ENCODE results near the gene UMPS.

Gene UMPS

DNA sequence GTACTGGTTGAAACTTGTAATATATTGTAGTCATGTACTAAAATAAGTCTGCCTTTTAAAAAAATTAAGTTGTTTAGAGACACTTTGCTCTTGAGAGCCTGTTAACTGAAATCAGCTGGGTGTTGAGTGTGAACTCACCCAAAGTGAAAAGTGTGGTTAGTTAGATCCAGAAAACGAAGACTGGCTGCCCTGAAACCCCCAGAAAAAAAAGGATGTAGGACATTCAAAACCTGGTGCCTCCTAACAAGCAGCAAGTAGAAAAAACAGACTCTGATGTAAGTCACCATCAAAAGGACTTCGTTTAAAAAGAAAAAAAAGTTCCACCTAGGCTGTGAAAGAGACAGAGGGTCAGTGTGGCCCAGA is 40.8 kb downstream of the UMPS start:
- peaks cover 50% of the 10 kb centered on the region for H3K4me1 ChIP-seq (ENCODE audit: control insufficient read depth, insufficient read depth, low read length)

DNA sequence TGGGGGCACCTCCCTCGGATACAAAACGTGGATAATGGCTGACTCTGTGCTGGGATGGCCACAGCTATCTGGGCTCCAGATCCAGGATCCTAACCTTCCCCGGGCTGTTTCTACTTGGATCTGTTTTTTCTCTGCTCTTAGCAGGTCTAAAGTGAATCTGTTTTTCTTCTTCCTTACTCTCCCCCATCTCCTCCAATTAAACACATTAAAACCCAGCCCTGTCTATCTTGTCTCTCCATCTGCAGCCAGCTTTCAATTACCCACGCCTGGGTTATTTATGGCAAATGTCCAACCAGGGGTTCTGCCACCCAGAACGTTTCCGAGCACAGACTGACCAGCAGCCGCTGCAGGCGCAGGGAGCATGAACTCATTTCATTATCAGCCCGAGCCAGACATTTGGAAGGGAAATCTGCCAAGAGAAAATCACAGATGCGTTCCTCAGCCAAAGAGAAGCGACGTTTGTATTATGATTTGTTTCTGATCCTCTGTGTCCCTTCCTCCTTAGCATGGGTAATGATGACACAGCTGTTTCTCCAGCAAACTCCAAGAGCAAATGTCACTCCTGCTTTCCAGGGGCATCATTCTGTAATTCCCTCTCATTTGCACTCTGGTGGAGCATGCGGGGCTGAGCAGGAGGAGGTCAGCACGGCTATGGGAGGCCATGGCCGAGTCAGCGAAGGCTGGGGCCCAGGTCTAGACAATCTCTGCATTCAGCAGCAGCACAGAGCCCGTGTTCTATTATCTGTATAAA is 42.0 kb downstream of the UMPS start:
- peak overlapping the region; percentile 1 to 21 for H3K9ac ChIP-seq (ENCODE audit: low read length in 2 of 2)
- peaks cover 8 to 16% of the 10 kb centered on the region in 2 donors for H3K36me3 ChIP-seq (ENCODE audit: control insufficient read depth in 2 of 2, insufficient read depth in 2 of 2, low read length in 2 of 2)
- no peaks in the 10 kb centered on the region for H3K27me3 ChIP-seq (ENCODE audit: control insufficient read depth in 1 of 2, insufficient read depth in 2 of 2, low read length in 2 of 2)
- H3K27ac ChIP-seq (ENCODE audit: low read length): peak overlapping the region; percentile 70
- no peaks in the 10 kb centered on the region for H3K9me3 ChIP-seq (ENCODE audit: control insufficient read depth in 2 of 2, low read length in 2 of 2)
- peaks cover 50% of the 10 kb centered on the region for H3K4me1 ChIP-seq (ENCODE audit: control insufficient read depth, insufficient read depth, low read length)
- H3K4me3 ChIP-seq (ENCODE audit: low read length in 2 of 2): peak overlapping the region; percentile 40 to 44

More for the DNA sequence above, 40.8 kb downstream of the UMPS start:
- Histone ChIP-seq H3K36me3 (ENCODE audit: control insufficient read depth in 2 of 2, insufficient read depth in 2 of 2, low read length in 2 of 2) (peaks cover 8 to 22% of the 10 kb centered on the region in 2 donors), H3K9me3 (ENCODE audit: control insufficient read depth in 2 of 2, low read length in 2 of 2) (no peaks in the 10 kb centered on the region), H3K9ac (ENCODE audit: low read length in 2 of 2) (no peak overlapping the region), H3K27ac (ENCODE audit: low read length) (no peak overlapping the region), H3K27me3 (ENCODE audit: control insufficient read depth in 1 of 2, insufficient read depth in 2 of 2, low read length in 2 of 2) (no peaks in the 10 kb centered on the region), H3K4me3 (ENCODE audit: low read length in 2 of 2) (no peak overlapping the region)

GRCh38 chr3:124773351-124774326 is 43.4 kb downstream of the UMPS start:
- Histone ChIP-seq H3K27me3 (ENCODE audit: control insufficient read depth in 1 of 2, insufficient read depth in 2 of 2, low read length in 2 of 2) (no peaks in the 10 kb centered on the region), H3K27ac (ENCODE audit: low read length) (peak overlapping the region; percentile 11), H3K9ac (ENCODE audit: low read length in 2 of 2) (no peak overlapping the region), H3K36me3 (ENCODE audit: control insufficient read depth in 2 of 2, insufficient read depth in 2 of 2, low read length in 2 of 2) (peaks cover 2 to 6% of the 10 kb centered on the region in 2 donors), H3K9me3 (ENCODE audit: control insufficient read depth in 2 of 2, low read length in 2 of 2) (no peaks in the 10 kb centered on the region), H3K4me3 (ENCODE audit: low read length in 2 of 2) (no peak overlapping the region), H3K4me1 (ENCODE audit: control insufficient read depth, insufficient read depth, low read length) (peaks cover 56% of the 10 kb centered on the region)

DNA sequence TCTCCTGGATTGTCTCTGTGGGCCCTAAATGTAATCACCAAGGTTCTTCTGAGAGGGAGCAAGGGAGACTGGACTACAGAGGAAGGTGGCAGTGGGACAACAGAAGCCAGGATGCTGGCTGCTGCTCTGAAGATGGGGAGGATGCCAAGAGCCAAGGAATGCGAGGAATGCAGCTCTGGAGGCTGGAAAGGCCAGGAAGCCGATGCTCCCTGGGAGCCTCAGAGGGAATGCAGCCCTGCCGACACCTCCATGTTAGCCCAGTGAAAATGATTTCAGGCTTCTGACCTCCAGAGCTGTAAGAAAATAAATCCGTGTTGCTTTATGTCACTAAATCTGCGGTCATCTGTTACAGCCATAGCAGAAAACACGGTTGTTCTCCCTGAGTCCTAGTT is 44.1 kb downstream of the UMPS start:
- H3K9ac ChIP-seq (ENCODE audit: low read length in 2 of 2): no peak overlapping the region
- peak overlapping the region; percentile 11 for H3K27ac ChIP-seq (ENCODE audit: low read length)
- H3K27me3 ChIP-seq (ENCODE audit: control insufficient read depth in 1 of 2, insufficient read depth in 2 of 2, low read length in 2 of 2): no peaks in the 10 kb centered on the region
- H3K36me3 ChIP-seq (ENCODE audit: control insufficient read depth in 2 of 2, insufficient read depth in 2 of 2, low read length in 2 of 2): no peaks in the 10 kb centered on the region
- peaks cover 62% of the 10 kb centered on the region for H3K4me1 ChIP-seq (ENCODE audit: control insufficient read depth, insufficient read depth, low read length)
- no peaks in the 10 kb centered on the region for H3K9me3 ChIP-seq (ENCODE audit: control insufficient read depth in 2 of 2, low read length in 2 of 2)
- no peak overlapping the region for H3K4me3 ChIP-seq (ENCODE audit: low read length in 2 of 2)

- H3K9ac ChIP-seq (ENCODE audit: low read length in 2 of 2): no peak overlapping the region
- no peaks in the 10 kb centered on the region for H3K36me3 ChIP-seq (ENCODE audit: control insufficient read depth in 2 of 2, insufficient read depth in 2 of 2, low read length in 2 of 2)
- peaks cover 67% of the 10 kb centered on the region for H3K4me1 ChIP-seq (ENCODE audit: control insufficient read depth, insufficient read depth, low read length)
- H3K9me3 ChIP-seq (ENCODE audit: control insufficient read depth in 2 of 2, low read length in 2 of 2): no peaks in the 10 kb centered on the region
- H3K27me3 ChIP-seq (ENCODE audit: control insufficient read depth in 1 of 2, insufficient read depth in 2 of 2, low read length in 2 of 2): no peaks in the 10 kb centered on the region
- H3K4me3 ChIP-seq (ENCODE audit: low read length in 2 of 2): no peak overlapping the region
- no peak overlapping the region for H3K27ac ChIP-seq (ENCODE audit: low read length)
Measured at GRCh38 chr3:124774841-124775402, 44.7 kb downstream of the UMPS start.

DNA sequence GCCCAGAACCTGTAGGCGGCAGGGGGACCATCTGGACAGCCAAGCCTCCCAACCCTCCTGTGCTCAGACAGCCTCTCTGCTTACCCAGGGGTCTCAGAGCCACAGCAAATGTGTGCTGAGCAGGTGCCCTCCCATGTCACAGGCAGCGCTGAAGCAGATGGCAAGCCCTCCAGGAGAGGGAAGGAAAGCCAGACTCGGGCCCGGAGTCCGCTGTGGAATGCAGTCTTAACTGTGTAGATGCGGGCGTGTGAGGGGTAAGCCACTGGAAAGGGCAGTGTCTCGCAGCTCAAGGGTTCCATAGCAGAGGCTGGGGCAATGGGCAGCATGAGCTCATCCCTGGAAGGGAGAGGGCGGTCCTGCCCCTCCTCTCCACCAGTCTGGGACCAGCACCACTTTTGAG is 45.6 kb downstream of the UMPS start:
- H3K27ac ChIP-seq (ENCODE audit: low read length): no peak overlapping the region
- H3K27me3 ChIP-seq (ENCODE audit: control insufficient read depth in 1 of 2, insufficient read depth in 2 of 2, low read length in 2 of 2): no peaks in the 10 kb centered on the region
- no peaks in the 10 kb centered on the region for H3K9me3 ChIP-seq (ENCODE audit: control insufficient read depth in 2 of 2, low read length in 2 of 2)
- no peak overlapping the region for H3K9ac ChIP-seq (ENCODE audit: low read length in 2 of 2)
- no peaks in the 10 kb centered on the region for H3K36me3 ChIP-seq (ENCODE audit: control insufficient read depth in 2 of 2, insufficient read depth in 2 of 2, low read length in 2 of 2)
- no peak overlapping the region for H3K4me3 ChIP-seq (ENCODE audit: low read length in 2 of 2)
- peaks cover 69% of the 10 kb centered on the region for H3K4me1 ChIP-seq (ENCODE audit: control insufficient read depth, insufficient read depth, low read length)

DNA sequence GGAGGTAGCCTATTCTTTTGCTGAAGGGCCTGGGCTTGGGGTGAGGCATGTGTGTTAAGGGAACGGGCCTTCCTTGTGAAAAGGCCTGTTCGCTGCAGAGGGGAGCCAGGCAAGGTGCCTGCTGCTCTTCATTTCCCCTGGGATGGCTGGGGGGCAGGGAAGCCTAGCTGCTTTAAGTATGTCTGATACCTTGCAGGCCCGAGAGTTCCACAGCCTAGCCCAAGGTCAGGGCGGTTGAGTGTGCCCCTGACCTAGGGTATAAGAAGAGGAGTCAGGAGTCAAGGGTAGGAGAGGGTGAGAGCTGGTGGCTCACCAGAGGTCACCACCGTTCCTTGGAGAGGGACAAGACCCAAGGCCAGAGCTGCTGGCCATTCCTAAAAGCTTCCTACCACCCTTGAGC is 46.6 kb downstream of the UMPS start:
- Histone ChIP-seq H3K27me3 (ENCODE audit: control insufficient read depth in 1 of 2, insufficient read depth in 2 of 2, low read length in 2 of 2) (no peaks in the 10 kb centered on the region), H3K9me3 (ENCODE audit: control insufficient read depth in 2 of 2, low read length in 2 of 2) (no peaks in the 10 kb centered on the region), H3K36me3 (ENCODE audit: control insufficient read depth in 2 of 2, insufficient read depth in 2 of 2, low read length in 2 of 2) (no peaks in the 10 kb centered on the region), H3K4me1 (ENCODE audit: control insufficient read depth, insufficient read depth, low read length) (peaks cover 68% of the 10 kb centered on the region), H3K4me3 (ENCODE audit: low read length in 2 of 2) (no peak overlapping the region), H3K9ac (ENCODE audit: low read length in 2 of 2) (no peak overlapping the region), H3K27ac (ENCODE audit: low read length) (peak overlapping the region; percentile 18)

GRCh38 chr3:124777762-124778470 is 47.7 kb downstream of the UMPS start:
- H3K4me1 ChIP-seq (ENCODE audit: control insufficient read depth, insufficient read depth, low read length): peaks cover 59% of the 10 kb centered on the region
- no peak overlapping the region for H3K9ac ChIP-seq (ENCODE audit: low read length in 2 of 2)
- H3K27ac ChIP-seq (ENCODE audit: low read length): peak overlapping the region; percentile 18

GRCh38 chr3:124779116-124779515 is 48.9 kb downstream of the UMPS start:
- Histone ChIP-seq H3K9ac (ENCODE audit: low read length in 2 of 2) (peak overlapping the region in 1 of 2 donors; percentile 42), H3K36me3 (ENCODE audit: control insufficient read depth in 2 of 2, insufficient read depth in 2 of 2, low read length in 2 of 2) (no peaks in the 10 kb centered on the region), H3K4me3 (ENCODE audit: low read length in 2 of 2) (no peak overlapping the region), H3K27ac (ENCODE audit: low read length) (peak overlapping the region; percentile 89), H3K4me1 (ENCODE audit: control insufficient read depth, insufficient read depth, low read length) (peaks cover 49% of the 10 kb centered on the region), H3K27me3 (ENCODE audit: control insufficient read depth in 1 of 2, insufficient read depth in 2 of 2, low read length in 2 of 2) (no peaks in the 10 kb centered on the region), H3K9me3 (ENCODE audit: control insufficient read depth in 2 of 2, low read length in 2 of 2) (no peaks in the 10 kb centered on the region)

More at GRCh38 chr3:124777762-124778470, 47.7 kb downstream of the UMPS start:
- H3K27me3 ChIP-seq (ENCODE audit: control insufficient read depth in 1 of 2, insufficient read depth in 2 of 2, low read length in 2 of 2): no peaks in the 10 kb centered on the region
- H3K4me3 ChIP-seq (ENCODE audit: low read length in 2 of 2): no peak overlapping the region
- no peaks in the 10 kb centered on the region for H3K36me3 ChIP-seq (ENCODE audit: control insufficient read depth in 2 of 2, insufficient read depth in 2 of 2, low read length in 2 of 2)
- no peaks in the 10 kb centered on the region for H3K9me3 ChIP-seq (ENCODE audit: control insufficient read depth in 2 of 2, low read length in 2 of 2)

DNA sequence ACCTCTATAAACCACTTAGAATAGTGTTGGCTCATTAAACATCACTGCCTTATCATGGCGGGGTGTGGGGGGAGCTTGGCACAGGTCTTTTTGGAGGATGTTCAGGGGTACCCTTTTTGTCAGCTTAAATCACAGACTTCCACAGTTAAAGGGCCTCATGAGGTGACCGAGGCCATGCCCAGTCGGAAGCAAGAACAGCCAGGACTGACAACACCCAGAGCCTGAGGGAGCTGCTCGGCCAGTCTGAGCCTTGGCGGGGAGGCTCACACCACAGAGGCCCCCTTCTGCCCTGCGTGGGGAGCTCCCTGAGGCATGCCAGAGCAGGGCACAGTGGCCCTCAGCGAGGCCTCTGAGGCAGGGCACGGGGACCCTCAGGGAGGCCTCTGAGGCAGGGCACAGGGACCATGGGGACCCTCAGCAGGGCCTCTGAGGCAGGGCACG is 49.5 kb downstream of the UMPS start:
- Histone ChIP-seq H3K9ac (ENCODE audit: low read length in 2 of 2) (peak overlapping the region; percentile 25 to 42), H3K4me1 (ENCODE audit: control insufficient read depth, insufficient read depth, low read length) (peaks cover 42% of the 10 kb centered on the region), H3K9me3 (ENCODE audit: control insufficient read depth in 2 of 2, low read length in 2 of 2) (no peaks in the 10 kb centered on the region), H3K4me3 (ENCODE audit: low read length in 2 of 2) (peak overlapping the region; percentile 38 to 47), H3K27me3 (ENCODE audit: control insufficient read depth in 1 of 2, insufficient read depth in 2 of 2, low read length in 2 of 2) (no peaks in the 10 kb centered on the region), H3K36me3 (ENCODE audit: control insufficient read depth in 2 of 2, insufficient read depth in 2 of 2, low read length in 2 of 2) (peaks cover 0 to 1% of the 10 kb centered on the region in 2 donors), H3K27ac (ENCODE audit: low read length) (peak overlapping the region; percentile 89)

Data from stomach smooth muscle (tissue), 2 donors.